ENCODE measurements around the gene TDRD15. TPM values are rescaled to one million over a fixed set of nuclear protein-coding genes. Genes with fewer than 3 reads are reported as not detected.

Gene TDRD15
- total RNA-seq, 1 experiment from 2014 or later: not detected

GRCh38 chr2:21131861-21132260 is 8.1 kb downstream of the TDRD15 start:
- no peaks in the 10 kb centered on the region for H3K9me3 ChIP-seq
- H3K36me3 Mint-ChIP-seq (ENCODE audit: insufficient read depth, unreplicated experiment): no peaks in the 10 kb centered on the region
- no peaks in the 10 kb centered on the region for H3K4me1 Mint-ChIP-seq (ENCODE audit: low read depth, unreplicated experiment)
- H3K9me3 Mint-ChIP-seq (ENCODE audit: unreplicated experiment): no peaks in the 10 kb centered on the region
- H3K27me3 ChIP-seq (replicated peaks; ENCODE audit: control insufficient read depth, insufficient read depth, low read length): no peaks in the 10 kb centered on the region; the same call in 1 of the 2 replicates
- no peaks in the 10 kb centered on the region for H3K4me1 ChIP-seq
- no peak overlapping the region for H3K27ac Mint-ChIP-seq (ENCODE audit: unreplicated experiment)
- H3K4me3 ChIP-seq (ENCODE audit: low read depth, low read length): no peak overlapping the region
- intact Hi-C loops (cut with micrococcal nuclease; ENCODE audit: unreplicated experiment): no loop called here
- BruUV-seq (replicated peaks): no TSS peak
- POLR2A ChIA-PET: no interaction called here
- CTCF ChIA-PET: no interaction called here
- H3K27me3 Mint-ChIP-seq (ENCODE audit: insufficient read depth, unreplicated experiment): no peaks in the 10 kb centered on the region
- no peak for DNase-seq
- TF ChIP-seq CTCF (IDR thresholded peaks at IDR 0.05; ENCODE audit: insufficient read depth in 1 of 2, low read depth in 1 of 2, low read length in 1 of 2, severe bottlenecking in 1 of 2, unreplicated experiment in 1 of 2): no peak
- H3K4me3 Mint-ChIP-seq (ENCODE audit: unreplicated experiment): no peak overlapping the region
- H3K36me3 ChIP-seq (ENCODE audit: control insufficient read depth, insufficient read depth, low read length): no peaks in the 10 kb centered on the region

- Mint-ChIP-seq H3K4me1 (ENCODE audit: low read depth, unreplicated experiment) (no peaks in the 10 kb centered on the region), H3K9me3 (ENCODE audit: unreplicated experiment) (no peaks in the 10 kb centered on the region), H3K36me3 (ENCODE audit: insufficient read depth, unreplicated experiment) (no peaks in the 10 kb centered on the region), H3K27me3 (ENCODE audit: insufficient read depth, unreplicated experiment) (peaks cover 2% of the 10 kb centered on the region), H3K4me3 (ENCODE audit: unreplicated experiment) (no peak overlapping the region), H3K27ac (ENCODE audit: unreplicated experiment) (no peak overlapping the region)
- no peak overlapping the region for H3K4me3 ChIP-seq (ENCODE audit: low read depth, low read length)
- intact Hi-C loops (cut with micrococcal nuclease; ENCODE audit: unreplicated experiment): no loop called here
- ChIA-PET POLR2A (no interaction called here), CTCF (no interaction called here)
- no peaks in the 10 kb centered on the region for H3K4me1 ChIP-seq
- no peak for DNase-seq
- no peaks in the 10 kb centered on the region for H3K9me3 ChIP-seq
- no TSS peak for BruUV-seq (replicated peaks)
- no peak for TF ChIP-seq CTCF (IDR thresholded peaks at IDR 0.05; ENCODE audit: insufficient read depth in 1 of 2, low read depth in 1 of 2, low read length in 1 of 2, severe bottlenecking in 1 of 2, unreplicated experiment in 1 of 2)
- H3K27me3 ChIP-seq (replicated peaks; ENCODE audit: control insufficient read depth, insufficient read depth, low read length): no peaks in the 10 kb centered on the region; the same call in 1 of the 2 replicates
- no peaks in the 10 kb centered on the region for H3K36me3 ChIP-seq (ENCODE audit: control insufficient read depth, insufficient read depth, low read length)
Measured at GRCh38 chr2:21135585-21135984, 11.8 kb downstream of the TDRD15 start.

- Mint-ChIP-seq H3K4me3 (ENCODE audit: unreplicated experiment) (no peak overlapping the region), H3K36me3 (ENCODE audit: insufficient read depth, unreplicated experiment) (no peaks in the 10 kb centered on the region), H3K9me3 (ENCODE audit: unreplicated experiment) (no peaks in the 10 kb centered on the region), H3K27ac (ENCODE audit: unreplicated experiment) (no peak overlapping the region), H3K27me3 (ENCODE audit: insufficient read depth, unreplicated experiment) (peaks cover 21% of the 10 kb centered on the region), H3K4me1 (ENCODE audit: low read depth, unreplicated experiment) (no peaks in the 10 kb centered on the region)
- no peak for DNase-seq
- CTCF ChIA-PET: no interaction called here
- POLR2A ChIA-PET: no interaction called here
- H3K27me3 ChIP-seq (replicated peaks; ENCODE audit: control insufficient read depth, insufficient read depth, low read length): no peaks in the 10 kb centered on the region
- no peak for TF ChIP-seq CTCF (IDR thresholded peaks at IDR 0.05; ENCODE audit: insufficient read depth in 1 of 2, low read depth in 1 of 2, low read length in 1 of 2, severe bottlenecking in 1 of 2, unreplicated experiment in 1 of 2)
- intact Hi-C loops (cut with micrococcal nuclease; ENCODE audit: unreplicated experiment): no loop called here
- no peaks in the 10 kb centered on the region for H3K9me3 ChIP-seq
- no peaks in the 10 kb centered on the region for H3K36me3 ChIP-seq (ENCODE audit: control insufficient read depth, insufficient read depth, low read length)
- no peak overlapping the region for H3K4me3 ChIP-seq (ENCODE audit: low read depth, low read length)
- no TSS peak for BruUV-seq (replicated peaks)
- no peaks in the 10 kb centered on the region for H3K4me1 ChIP-seq
Measured at GRCh38 chr2:21142149-21142548, 18.4 kb downstream of the TDRD15 start.

Measured in Caco-2 (cell line).